Activated naive CD8-positive, alpha-beta T cell treated with anti-CD3 and anti-CD28 coated beads, Interleukin-2, amount 10 ng/mL, durations not matched to agents 7 days and 5 days (primary cell): ENCODE measurements around the gene CMC2. TPM values are rescaled to one million over a fixed set of nuclear protein-coding genes. Genes with fewer than 3 reads are reported as not detected.

ENCODE experiments used
- ATAC-seq: fragments of 150-1000 bp; cut with Tn5 transposase; one replicate; pipeline ENCODE4 v1.10.0; 2021; ENCODE audit warnings: low read depth, moderate library complexity
- POLR2A ChIA-PET: fragments of 350-600 bp; sonication (Branson Sonifier 250); formaldehyde crosslinking; loops from one replicate; lab custom pipeline; 2021; ENCODE audit warnings: antibody characterized with exemption; lab: Charles Lee
- DNase-seq: peaks from one replicate; pipeline ENCODE4 v3.0.0; 2021
- H3K27ac Mint-ChIP-seq: one replicate; pipeline ENCODE4 v1.8.0; 2022; ENCODE audit warnings: mild to moderate bottlenecking, mixed read lengths
- H3K27me3 Mint-ChIP-seq: one replicate; pipeline ENCODE4 v1.8.0; 2022; ENCODE audit warnings: mild to moderate bottlenecking, moderate library complexity, mixed read lengths
- H3K36me3 Mint-ChIP-seq: one replicate; pipeline ENCODE4 v1.8.0; 2021; ENCODE audit warnings: mild to moderate bottlenecking, mixed read lengths
- H3K4me1 Mint-ChIP-seq: one replicate; pipeline ENCODE4 v1.8.0; 2021; ENCODE audit warnings: mixed read lengths
- H3K4me3 Mint-ChIP-seq: one replicate; pipeline ENCODE4 v1.8.0; 2022; ENCODE audit warnings: mild to moderate bottlenecking, moderate library complexity, mixed read lengths
- H3K9me3 Mint-ChIP-seq: one replicate; pipeline ENCODE4 v1.8.0; 2021; ENCODE audit warnings: mixed read lengths
- total RNA-seq, 2 experiments: library from RNA; stranded (reverse); gene quantifications; one replicate each; pipeline ENCODE4 v1.2.3, GENCODE V29; 2021

CMC2 gene
- total RNA-seq, 2 experiments from 2014 or later = 72.3 to 73.0 TPM

- Mint-ChIP-seq H3K27me3 (no peaks in the 10 kb centered on the region), H3K36me3 (peaks cover 43% of the 10 kb centered on the region), H3K9me3 (no peaks in the 10 kb centered on the region), H3K4me3 (no peak overlapping the region), H3K27ac (no peak overlapping the region), H3K4me1 (peaks cover 9% of the 10 kb centered on the region)
- DNase-seq (no peak), ATAC-seq (no peak)
- POLR2A ChIA-PET = no interaction called here
Observed at GRCh38 chr16:81014672-81015071, 8.0 kb upstream of the CMC2 start.

- Mint-ChIP-seq H3K27ac (no peak overlapping the region), H3K9me3 (no peaks in the 10 kb centered on the region), H3K4me1 (peaks cover 20% of the 10 kb centered on the region), H3K4me3 (no peak overlapping the region), H3K36me3 (peaks cover 41% of the 10 kb centered on the region), H3K27me3 (no peaks in the 10 kb centered on the region)
- DNase-seq (no peak), ATAC-seq (no peak)
- POLR2A ChIA-PET = no interaction called here
Observed at GRCh38 chr16:81012974-81013373, 6.3 kb upstream of the CMC2 start.

DNA sequence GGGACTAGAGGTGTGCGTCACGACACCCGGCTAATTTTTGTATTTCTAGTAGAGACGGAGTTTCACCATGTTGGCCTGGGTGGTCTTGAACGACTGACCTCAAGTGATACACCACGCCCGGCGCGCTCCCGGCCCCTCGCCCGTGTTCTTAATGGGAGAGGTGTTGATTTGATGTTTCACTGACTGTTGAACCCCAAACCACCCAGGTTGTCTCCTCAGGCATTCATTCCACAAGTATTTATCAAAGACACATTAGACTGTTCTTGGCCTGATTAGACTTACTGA is 1.8 kb upstream of the CMC2 start:
- H3K36me3 Mint-ChIP-seq = peaks cover 28% of the 10 kb centered on the region
- POLR2A ChIA-PET = interaction anchor here (1.0 kb wide), 1 partner anchor 11 kb away, joined by 3 read pairs; no protein-coding TSS in a partner anchor

GRCh38 chr16:81006211-81006812 is 373 bp downstream of the CMC2 start:
- ATAC-seq = peak; percentile 41
- Mint-ChIP-seq H3K36me3 (peaks cover 29% of the 10 kb centered on the region), H3K27ac (peak overlapping the region; percentile 100), H3K4me1 (peaks cover 46% of the 10 kb centered on the region), H3K4me3 (peak overlapping the region; percentile 95), H3K27me3 (no peaks in the 10 kb centered on the region), H3K9me3 (no peaks in the 10 kb centered on the region)
- DNase-seq = no peak
- POLR2A ChIA-PET = interaction anchor here (0.9 to 2.5 kb wide), 9 partner anchors 9 to 308 kb away, joined by 3 to 18 read pairs (median 5); partner anchors contain the start of genes ATMIN, C16orf46 and GAN

More for the DNA sequence above, 1.8 kb upstream of the CMC2 start:
- Mint-ChIP-seq H3K27me3 (no peaks in the 10 kb centered on the region), H3K9me3 (no peaks in the 10 kb centered on the region), H3K27ac (peak overlapping the region; percentile 100), H3K4me1 (peaks cover 34% of the 10 kb centered on the region), H3K4me3 (peak overlapping the region; percentile 95)
- ATAC-seq (no peak), DNase-seq (no peak)

DNA sequence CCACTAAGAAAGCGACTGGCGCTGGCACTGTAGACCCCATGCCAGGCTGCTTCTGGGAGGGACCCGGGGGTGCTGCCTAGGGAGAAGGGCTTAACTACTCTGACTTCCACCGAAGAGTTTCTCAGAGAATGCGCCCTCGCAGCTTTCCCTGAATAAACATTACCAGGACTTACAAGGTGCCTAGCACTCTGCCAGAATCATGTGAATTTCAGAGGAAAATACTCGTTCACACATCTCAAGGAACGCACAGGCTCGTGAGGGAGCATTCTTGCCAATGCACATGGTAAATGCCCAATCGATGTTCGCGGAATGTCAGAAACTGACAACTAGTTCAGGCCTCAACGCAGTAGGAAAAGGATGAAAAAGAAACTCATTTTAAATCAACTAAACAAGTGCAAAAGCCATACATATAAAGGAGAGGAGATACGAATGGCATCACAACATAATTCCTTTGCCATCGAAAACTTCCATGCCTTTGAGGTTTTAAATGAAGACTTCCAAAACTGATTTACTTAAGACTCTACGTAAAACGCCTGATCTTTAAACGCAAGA is 999 bp downstream of the CMC2 start:
- Mint-ChIP-seq H3K9me3 (no peaks in the 10 kb centered on the region), H3K27me3 (no peaks in the 10 kb centered on the region), H3K36me3 (peaks cover 23% of the 10 kb centered on the region), H3K4me1 (peaks cover 41% of the 10 kb centered on the region), H3K4me3 (peak overlapping the region; percentile 95), H3K27ac (peak overlapping the region; percentile 100)
- DNase-seq = no peak
- POLR2A ChIA-PET = interaction anchor here (0.6 to 2.5 kb wide), 4 partner anchors 8 to 310 kb away, joined by 3 to 18 read pairs (median 10); partner anchors contain the start of genes ATMIN and C16orf46
- ATAC-seq = no peak

DNA sequence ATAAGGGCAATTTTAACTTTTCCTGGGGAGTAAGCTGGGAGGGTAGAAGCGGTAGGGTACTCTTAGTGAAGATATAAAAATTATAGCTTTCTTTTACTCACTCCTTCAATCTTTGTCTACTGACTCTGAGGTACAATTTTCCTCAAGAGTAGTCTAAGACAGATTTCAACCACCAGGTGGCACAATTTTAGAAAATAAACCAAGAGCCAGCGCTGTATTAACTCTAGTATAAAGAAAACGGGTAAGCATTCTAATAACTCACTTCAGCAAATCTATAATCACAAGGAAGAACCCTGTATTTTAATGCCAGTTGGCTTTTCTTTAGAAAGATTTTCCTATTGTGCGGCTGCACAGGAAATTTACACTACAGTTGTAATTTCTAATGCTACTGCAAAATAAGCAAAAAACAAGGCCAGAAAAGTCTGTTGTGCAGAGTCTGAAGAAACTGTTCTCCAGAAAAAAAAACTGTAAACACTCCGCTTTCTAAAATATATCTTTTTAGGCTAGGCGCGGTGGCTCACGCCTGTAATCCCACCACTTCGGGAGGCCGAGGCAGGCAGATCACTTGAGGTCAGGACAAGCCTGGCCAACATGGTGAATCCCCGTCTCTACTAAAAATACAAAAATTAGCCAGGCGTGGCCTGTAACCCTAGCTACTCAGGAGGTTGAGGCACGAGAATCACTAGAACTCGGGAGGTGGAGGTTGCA is 1.9 kb downstream of the CMC2 start:
- Mint-ChIP-seq H3K36me3 (peaks cover 23% of the 10 kb centered on the region), H3K4me3 (peak overlapping the region; percentile 95), H3K4me1 (peaks cover 41% of the 10 kb centered on the region), H3K27ac (peak overlapping the region; percentile 91), H3K9me3 (no peaks in the 10 kb centered on the region), H3K27me3 (no peaks in the 10 kb centered on the region)
- no peak for DNase-seq
- POLR2A ChIA-PET = interaction anchor here (0.6 to 2.5 kb wide), 3 partner anchors 31 to 311 kb away, joined by 3 to 15 read pairs (median 5); partner anchors contain the start of genes ATMIN and C16orf46
- ATAC-seq = no peak

DNA sequence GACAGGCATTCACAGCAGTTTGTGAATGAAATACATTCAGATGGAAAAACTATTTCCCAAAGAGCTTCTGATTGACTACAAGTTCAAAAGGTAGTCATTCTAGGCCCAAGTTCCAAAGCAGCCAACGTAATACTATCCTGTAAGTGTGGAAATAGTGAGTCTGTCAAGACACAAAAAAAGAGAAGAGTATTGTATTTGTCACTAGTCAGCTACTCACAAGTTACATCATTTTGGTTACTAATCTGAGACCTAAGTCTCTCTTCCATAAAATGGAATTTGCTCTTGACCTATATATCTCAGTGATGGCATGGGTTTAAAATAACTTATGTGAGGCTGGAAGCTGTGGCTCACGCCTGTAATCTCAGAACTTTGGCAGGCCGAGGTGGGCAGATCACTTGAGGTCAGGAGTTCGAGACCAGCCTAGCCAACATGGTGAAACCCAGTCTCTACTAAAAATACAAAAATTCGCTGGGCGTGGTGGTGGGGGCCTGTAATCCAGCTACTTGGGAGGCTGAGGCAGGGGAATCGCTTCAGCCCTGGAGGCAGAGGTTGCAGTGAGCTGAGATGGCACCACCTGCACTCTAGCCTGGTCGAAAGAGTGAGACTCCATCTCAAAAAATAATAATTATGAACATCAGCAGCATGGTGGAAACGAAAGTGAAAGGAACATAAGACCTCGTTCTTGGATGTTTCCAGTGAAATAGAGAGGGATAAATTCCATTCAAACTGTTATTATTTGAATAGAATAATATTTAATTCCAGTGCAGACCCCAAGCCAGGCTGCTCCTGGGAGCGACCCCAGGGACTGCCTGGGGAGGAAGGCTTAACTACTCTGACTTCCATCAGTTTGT is 2.9 kb downstream of the CMC2 start:
- H3K4me1 Mint-ChIP-seq = peaks cover 42% of the 10 kb centered on the region
- peaks cover 25% of the 10 kb centered on the region for H3K36me3 Mint-ChIP-seq
- no peaks in the 10 kb centered on the region for H3K9me3 Mint-ChIP-seq
- no peak for ATAC-seq
- peak overlapping the region; percentile 95 for H3K4me3 Mint-ChIP-seq
- peak overlapping the region; percentile 91 for H3K27ac Mint-ChIP-seq
- H3K27me3 Mint-ChIP-seq = no peaks in the 10 kb centered on the region
- peak; percentile 37 for DNase-seq
- POLR2A ChIA-PET = interaction anchor here (0.8 to 2.5 kb wide), 4 partner anchors 9 to 73 kb away, joined by 3 to 15 read pairs (median 4); partner anchors contain the start of genes ATMIN and C16orf46

DNA sequence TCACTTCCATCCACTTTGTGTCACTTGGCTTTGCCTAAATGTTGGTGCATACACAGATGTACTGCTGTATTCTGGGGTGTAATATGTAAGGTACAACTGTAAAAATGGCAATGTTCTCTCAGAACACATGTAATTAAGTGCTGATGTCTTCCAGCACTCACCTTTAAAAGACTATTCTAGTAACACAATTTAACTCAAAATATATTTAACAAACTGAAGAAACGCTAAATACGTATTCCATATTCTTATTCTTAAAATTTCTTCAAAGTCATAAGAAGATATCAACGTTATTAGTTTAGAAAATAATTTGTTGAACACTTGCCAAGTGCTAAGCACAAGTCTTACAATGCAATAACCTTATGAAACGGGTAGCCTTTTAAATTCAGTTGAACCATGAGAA is 3.6 kb downstream of the CMC2 start:
- Mint-ChIP-seq H3K27me3 (no peaks in the 10 kb centered on the region), H3K36me3 (peaks cover 25% of the 10 kb centered on the region), H3K4me1 (peaks cover 42% of the 10 kb centered on the region), H3K9me3 (no peaks in the 10 kb centered on the region), H3K27ac (peak overlapping the region; percentile 91), H3K4me3 (peak overlapping the region; percentile 95)
- POLR2A ChIA-PET = interaction anchor here (0.8 to 0.9 kb wide), 2 partner anchors 9 to 74 kb away, joined by 3 read pairs; partner anchors contain the start of gene C16orf46
- DNase-seq = no peak
- no peak for ATAC-seq

- no peaks in the 10 kb centered on the region for H3K27me3 Mint-ChIP-seq
- POLR2A ChIA-PET = no interaction called here
- no peaks in the 10 kb centered on the region for H3K9me3 Mint-ChIP-seq
- no peak overlapping the region for H3K4me3 Mint-ChIP-seq
- peaks cover 25% of the 10 kb centered on the region for H3K36me3 Mint-ChIP-seq
- H3K4me1 Mint-ChIP-seq = peaks cover 51% of the 10 kb centered on the region
- no peak overlapping the region for H3K27ac Mint-ChIP-seq
- DNase-seq = no peak
- no peak for ATAC-seq
Observed at GRCh38 chr16:81001330-81001729, 5.4 kb downstream of the CMC2 start.

DNA sequence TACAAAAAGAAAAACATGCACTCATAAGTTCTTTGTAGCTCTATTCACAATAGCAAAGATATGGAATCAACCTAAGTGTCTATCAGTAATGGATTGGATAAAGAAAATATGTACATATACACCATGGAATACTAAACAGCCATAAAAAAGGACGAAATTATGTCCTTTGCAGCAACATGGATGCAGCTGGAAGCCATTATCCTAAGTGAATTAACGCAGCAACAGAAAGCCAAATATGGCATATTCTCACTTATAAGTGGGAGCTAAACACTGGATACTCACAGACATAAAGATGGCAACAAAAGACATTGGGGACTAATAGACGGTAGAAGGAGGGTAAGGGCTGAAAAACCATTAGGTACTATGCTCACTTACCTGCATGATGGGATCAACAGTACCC is 5.8 kb downstream of the CMC2 start:
- no peaks in the 10 kb centered on the region for H3K9me3 Mint-ChIP-seq
- no peak for DNase-seq
- no peak overlapping the region for H3K27ac Mint-ChIP-seq
- no peak overlapping the region for H3K4me3 Mint-ChIP-seq
- POLR2A ChIA-PET = no interaction called here
- H3K36me3 Mint-ChIP-seq = peaks cover 25% of the 10 kb centered on the region
- no peak for ATAC-seq
- H3K4me1 Mint-ChIP-seq = peaks cover 49% of the 10 kb centered on the region
- H3K27me3 Mint-ChIP-seq = no peaks in the 10 kb centered on the region

- DNase-seq = no peak
- no peak for ATAC-seq
- peaks cover 41% of the 10 kb centered on the region for H3K4me1 Mint-ChIP-seq
- no peaks in the 10 kb centered on the region for H3K27me3 Mint-ChIP-seq
- peaks cover 25% of the 10 kb centered on the region for H3K36me3 Mint-ChIP-seq
- POLR2A ChIA-PET = interaction anchor here (1.5 to 1.6 kb wide), 2 partner anchors 8 to 79 kb away, joined by 4 to 18 read pairs; partner anchors contain the start of genes C16orf46, CENPN and CMC2
- peak overlapping the region; percentile 49 for H3K4me3 Mint-ChIP-seq
- H3K27ac Mint-ChIP-seq = peak overlapping the region; percentile 27
- no peaks in the 10 kb centered on the region for H3K9me3 Mint-ChIP-seq
Observed at GRCh38 chr16:80997964-80998620, 8.6 kb downstream of the CMC2 start.

GRCh38 chr16:80997139-80997798 is 9.4 kb downstream of the CMC2 start:
- Mint-ChIP-seq H3K4me3 (peak overlapping the region; percentile 88), H3K36me3 (peaks cover 25% of the 10 kb centered on the region), H3K4me1 (peaks cover 38% of the 10 kb centered on the region), H3K9me3 (no peaks in the 10 kb centered on the region), H3K27me3 (no peaks in the 10 kb centered on the region), H3K27ac (peak overlapping the region; percentile 94)
- POLR2A ChIA-PET = interaction anchor here (0.7 to 1.6 kb wide), 3 partner anchors 9 to 79 kb away, joined by 3 to 18 read pairs (median 4); partner anchors contain the start of genes C16orf46, CENPN and CMC2
- DNase-seq (no peak), ATAC-seq (peak; percentile 52)
